ENCODE measurements around the gene TRABD2B. TPM values are rescaled to one million over a fixed set of nuclear protein-coding genes. Genes with fewer than 3 reads are reported as not detected.

The TRABD2B gene
- total and polyA plus RNA-seq, 2 of the 13 experiments (the other 11 are each of a cell fraction or from before 2014, with no cell fraction given) = 0.04 TPM; not detected in 1

- TF ChIP-seq HINFP (CRISPR knock-in tag; IDR thresholded peaks at IDR 0.05; ENCODE audit: low read depth) (no peak), ZC3H13 (CRISPR knock-in tag; IDR thresholded peaks at IDR 0.05) (no peak), SETDB1 (CRISPR knock-in tag; IDR thresholded peaks at IDR 0.05; ENCODE audit: borderline replicate concordance) (no peak), FOXA3 (CRISPR knock-in tag; IDR thresholded peaks at IDR 0.05) (peak; percentile 31; the same call in 1 of the 2 replicates), TBX3 (IDR thresholded peaks at IDR 0.05; ENCODE audit: borderline replicate concordance) (no peak), GZF1 (CRISPR knock-in tag; IDR thresholded peaks at IDR 0.05) (no peak), MZF1 (CRISPR knock-in tag; IDR thresholded peaks at IDR 0.05; ENCODE audit: borderline replicate concordance) (no peak), ZNF292 (CRISPR knock-in tag; IDR thresholded peaks at IDR 0.05; ENCODE audit: borderline replicate concordance, low read depth) (0 out of 2 replicates have a peak, but pooled peaks have one; percentile 59), GPBP1L1 (CRISPR knock-in tag; IDR thresholded peaks at IDR 0.05) (no peak), ZNF747 (CRISPR knock-in tag; IDR thresholded peaks at IDR 0.05; ENCODE audit: borderline replicate concordance) (no peak), LRRFIP1 (CRISPR knock-in tag; conservative IDR thresholded peaks at IDR 0.05) (no peak), ZNF446 (CRISPR knock-in tag; IDR thresholded peaks at IDR 0.05) (no peak), ZBTB10 (CRISPR knock-in tag; IDR thresholded peaks at IDR 0.05; ENCODE audit: borderline replicate concordance) (no peak), NKX3-1 (CRISPR knock-in tag; IDR thresholded peaks at IDR 0.05) (no peak), ZNF331 (CRISPR knock-in tag; IDR thresholded peaks at IDR 0.05) (no peak), ZNF800 (CRISPR knock-in tag; IDR thresholded peaks at IDR 0.05) (no peak), PAF1 (CRISPR knock-in tag; IDR thresholded peaks at IDR 0.05) (no peak), SMARCC2 (IDR thresholded peaks at IDR 0.05) (no peak), ZNF34 (CRISPR knock-in tag; IDR thresholded peaks at IDR 0.05; ENCODE audit: borderline replicate concordance) (no peak), KLF9 (CRISPR knock-in tag; IDR thresholded peaks at IDR 0.05; ENCODE audit: low read depth) (no peak)
Observed at GRCh38 chr1:47813970-47814369, 183.2 kb downstream of the TRABD2B start (continued).
